AG09309 (cell line): ENCODE data around the gene PRTFDC1.
"Not testable (repeated sequence)": the region's sequence is repeated elsewhere in the genome, so short reads cannot be mapped to it uniquely, and the experiment has no call there.

Source experiments
- DNase-seq: peaks from one replicate; pipeline ENCODE4 v3.0.0-alpha.2; 2010; ENCODE audit warnings: low read depth
- H3K4me3 ChIP-seq: 2 replicates; pipeline ENCODE4 v1.5.1; 2011; ENCODE audit warnings: mild to moderate bottlenecking, low read depth, low read length, moderate library complexity; ENCODE audit not compliant: control insufficient read depth
- CTCF ChIP-seq: IDR thresholded peaks from 2 replicates; pipeline ENCODE4 v1.5.1; 2011; ENCODE audit warnings: mild to moderate bottlenecking, low read depth, low read length, inconsistent platforms; ENCODE audit not compliant: insufficient read depth, control insufficient read depth; ENCODE audit errors: missing control alignments

The PRTFDC1 gene

GRCh38 chr10:24981161-24981710 is 28.8 kb upstream of the PRTFDC1 start:
- no peak for TF ChIP-seq CTCF
- DNase-seq = peak; percentile 60

GRCh38 chr10:24979685-24980084 is 27.3 kb upstream of the PRTFDC1 start:
- DNase-seq = no peak
- H3K4me3 ChIP-seq = no peak overlapping the region
- TF ChIP-seq CTCF = no peak

More at GRCh38 chr10:24981161-24981710, 28.8 kb upstream of the PRTFDC1 start:
- H3K4me3 ChIP-seq = no peak overlapping the region

- DNase-seq = peak; percentile 88
- peak; percentile 38 for TF ChIP-seq CTCF
- no peak overlapping the region for H3K4me3 ChIP-seq
Observed at GRCh38 chr10:24974976-24975375, 22.6 kb upstream of the PRTFDC1 start.

- no peak for TF ChIP-seq CTCF
- no peak for DNase-seq
- H3K4me3 ChIP-seq = no peak overlapping the region
Observed at GRCh38 chr10:24973163-24973562, 20.8 kb upstream of the PRTFDC1 start.

GRCh38 chr10:24971374-24971773 is 19.0 kb upstream of the PRTFDC1 start:
- DNase-seq = no peak
- no peak for TF ChIP-seq CTCF
- H3K4me3 ChIP-seq = no peak overlapping the region

GRCh38 chr10:24969841-24970281 is 17.5 kb upstream of the PRTFDC1 start:
- no peak for TF ChIP-seq CTCF
- H3K4me3 ChIP-seq = no peak overlapping the region
- DNase-seq = peak; percentile 31

- not testable (repeated sequence) for H3K4me3 ChIP-seq, DNase-seq
Observed at GRCh38 chr10:24968951-24969350, 16.5 kb upstream of the PRTFDC1 start.
